NCI-H82 (cell line): ENCODE data around the gene HIP1R.
A peak's percentile ranks its signal among the peaks of the same experiment; 100 is the strongest.
"Not testable (repeated sequence)": the region's sequence is repeated elsewhere in the genome, so short reads cannot be mapped to it uniquely, and the experiment has no call there.

Experiments used
- DNase-seq: peaks from one replicate; lab custom pipeline; 2025; lab: John Stamatoyannopoulos, UW

Gene HIP1R

GRCh38 chr12:122893208-122894153 is 58.2 kb downstream of the HIP1R start:
- DNase-seq = no peak

DNA sequence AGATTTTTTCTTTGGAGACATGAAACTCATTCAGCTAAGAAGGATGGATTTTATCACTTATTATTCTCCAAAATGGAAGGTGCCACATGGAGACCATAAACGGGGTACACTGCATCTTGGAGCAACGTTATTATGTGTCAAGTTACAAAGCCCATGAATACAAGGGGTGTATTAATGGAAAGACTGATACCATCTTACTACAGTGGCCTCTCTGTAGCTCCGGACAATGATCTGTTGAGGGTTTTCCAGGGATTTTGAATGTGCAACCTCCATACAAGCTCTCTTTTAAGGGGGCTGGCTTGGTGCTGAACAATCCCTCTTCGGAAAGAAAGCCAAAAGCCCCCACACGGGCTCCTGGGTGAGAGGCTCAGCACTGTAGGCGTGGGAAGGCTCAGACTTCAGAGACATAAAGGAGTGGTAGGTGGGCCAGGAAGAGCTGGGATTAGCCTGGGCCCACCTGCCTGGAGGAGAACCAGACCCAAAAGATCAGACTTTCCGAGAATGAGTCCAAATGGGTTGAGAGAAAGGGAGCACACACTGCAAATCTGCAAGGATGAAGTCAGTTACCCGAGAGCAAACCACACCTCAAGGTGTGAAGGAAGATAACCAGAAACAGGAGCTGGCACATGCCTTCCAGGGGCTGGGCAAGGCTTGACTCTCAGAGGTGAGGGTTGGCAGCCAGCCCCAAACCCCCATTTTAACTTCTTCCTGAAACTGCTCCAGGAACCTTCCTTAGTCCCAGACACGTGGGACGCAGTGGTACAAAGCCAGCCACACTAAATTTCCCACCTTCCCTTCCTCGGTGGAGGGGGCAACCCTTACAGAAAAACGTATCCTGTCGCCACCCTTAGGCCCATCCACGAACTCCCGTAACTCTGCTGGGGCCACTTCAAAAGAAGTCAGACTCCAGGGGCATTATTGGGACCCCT is 59.2 kb downstream of the HIP1R start:
- peak; percentile 60 for DNase-seq

- DNase-seq = peak; percentile 73
These were observed 60.1 kb downstream of the HIP1R start for GRCh38 chr12:122895320-122895703.

GRCh38 chr12:122895704-122896636 is 60.7 kb downstream of the HIP1R start, which contains the start of gene VPS37B:
Gene VPS37B (minus strand): TSS chr12:122896124. CDS start chr12:122896062, 62 bp downstream.
- DNase-seq = peak; percentile 82

- no peak for DNase-seq
These were observed 61.4 kb downstream of the HIP1R start for GRCh38 chr12:122896662-122897061.

- DNase-seq = no peak
These were observed 64.6 kb downstream of the HIP1R start for GRCh38 chr12:122899887-122900286.

GRCh38 chr12:122902854-122903692 is 67.8 kb downstream of the HIP1R start:
- DNase-seq = no peak

- DNase-seq = no peak
These were observed 68.4 kb downstream of the HIP1R start for GRCh38 chr12:122903693-122904034.

- DNase-seq = not testable (repeated sequence)
These were observed 70.0 kb downstream of the HIP1R start for GRCh38 chr12:122905258-122905657.

GRCh38 chr12:122908915-122909314 is 73.7 kb downstream of the HIP1R start:
- DNase-seq = peak; percentile 27

- DNase-seq = no peak
These were observed 74.4 kb downstream of the HIP1R start for GRCh38 chr12:122909442-122910288.
